ENCODE data around the gene SLFN14.

Gene SLFN14

GRCh38 chr17:35596530-35597233, 36.1 kb upstream of the SLFN14 start:
- H3K4me3 ChIP-seq (ENCODE audit: control insufficient read depth, low read depth, low read length) = no peak overlapping the region
- no peak for TF ChIP-seq CTCF (conservative IDR thresholded peaks at IDR 0.05; ENCODE audit: control insufficient read depth, insufficient read depth, low read depth, low read length)
- no peak for DNase-seq (ENCODE audit: low read depth)

- TF ChIP-seq CTCF (conservative IDR thresholded peaks at IDR 0.05; ENCODE audit: control insufficient read depth, insufficient read depth, low read depth, low read length) = no peak
- H3K4me3 ChIP-seq (ENCODE audit: control insufficient read depth, low read depth, low read length) = no peak overlapping the region
- DNase-seq (ENCODE audit: low read depth) = no peak
Observed at GRCh38 chr17:35596072-35596471, 35.5 kb upstream of the SLFN14 start.

- peak overlapping the region; percentile 69 for H3K4me3 ChIP-seq (ENCODE audit: control insufficient read depth, low read depth, low read length)
- DNase-seq (ENCODE audit: low read depth) = peak; percentile 56
- TF ChIP-seq CTCF (conservative IDR thresholded peaks at IDR 0.05; ENCODE audit: control insufficient read depth, insufficient read depth, low read depth, low read length) = no peak
Observed at GRCh38 chr17:35588196-35588920, 27.7 kb upstream of the SLFN14 start.

GRCh38 chr17:35587074-35587961, 26.7 kb upstream of the SLFN14 start, which contains the start of gene AP2B1:
Gene AP2B1, plus strand, starts transcription at chr17:35587322. Its CDS starts 6,709 bp downstream, at chr17:35594031.
- peak; percentile 97 for DNase-seq (ENCODE audit: low read depth)
- no peak for TF ChIP-seq CTCF (conservative IDR thresholded peaks at IDR 0.05; ENCODE audit: control insufficient read depth, insufficient read depth, low read depth, low read length)
- H3K4me3 ChIP-seq (ENCODE audit: control insufficient read depth, low read depth, low read length) = peak within 1 kb of the TSS; percentile 69

GRCh38 chr17:35586569-35587073, 26.0 kb upstream of the SLFN14 start:
- TF ChIP-seq CTCF (conservative IDR thresholded peaks at IDR 0.05; ENCODE audit: control insufficient read depth, insufficient read depth, low read depth, low read length) = no peak
- peak overlapping the region; percentile 69 for H3K4me3 ChIP-seq (ENCODE audit: control insufficient read depth, low read depth, low read length)
- DNase-seq (ENCODE audit: low read depth) = no peak

GRCh38 chr17:35584061-35584460, 23.4 kb upstream of the SLFN14 start:
- TF ChIP-seq CTCF (conservative IDR thresholded peaks at IDR 0.05; ENCODE audit: control insufficient read depth, insufficient read depth, low read depth, low read length) = no peak
- no peak overlapping the region for H3K4me3 ChIP-seq (ENCODE audit: control insufficient read depth, low read depth, low read length)
- no peak for DNase-seq (ENCODE audit: low read depth)

Measured in fibroblast of mammary gland (primary cell).